Testis (tissue), 2 donors: ENCODE data around the gene RTCB.

Experiments used
- CTCF ChIP-seq, 3 experiments: fragments of 450-650 bp in 2 of 3; fragments of 200-600 bp in 1 of 3; sonication (generic) in 1 of 3; IDR thresholded peaks; one replicate each; pipeline ENCODE4 v1.5.1; 2016 to 2019; ENCODE audit warnings: antibody characterized with exemption in 3 of 3, mild to moderate bottlenecking in 2 of 3, moderate library complexity in 1 of 3
- POLR2A ChIP-seq: fragments of 450-650 bp; IDR thresholded peaks from one replicate; pipeline ENCODE4 v1.6.1; 2017; ENCODE audit warnings: antibody characterized with exemption, mild to moderate bottlenecking, moderate library complexity

GRCh38 chr22:32342977-32343376 lies 69.1 kb downstream of the RTCB start:
- no peak for TF ChIP-seq CTCF (IDR thresholded peaks at IDR 0.05)
- TF ChIP-seq POLR2A: no peak
